B cell (primary cell): ENCODE results near the gene PARVB.

Experiments used
- EZH2 ChIP-seq: IDR thresholded peaks from 2 replicates; pipeline ENCODE4 v1.6.1; 2012; ENCODE audit warnings: borderline replicate concordance, low read depth, mild to moderate bottlenecking, moderate library complexity, low read length; ENCODE audit not compliant: insufficient read depth, poor library complexity, severe bottlenecking
- TF ChIP-seq, protein P1 (sequence below): fragments of 200-600 bp; IDR thresholded peaks from one replicate; pipeline ENCODE4 v1.8.0; 2022; ENCODE audit warnings: antibody characterized with exemption, mild to moderate bottlenecking

GRCh38 chr22:44092636-44093220, 68.6 kb downstream of the PARVB start:
- TF ChIP-seq, protein P1, sequence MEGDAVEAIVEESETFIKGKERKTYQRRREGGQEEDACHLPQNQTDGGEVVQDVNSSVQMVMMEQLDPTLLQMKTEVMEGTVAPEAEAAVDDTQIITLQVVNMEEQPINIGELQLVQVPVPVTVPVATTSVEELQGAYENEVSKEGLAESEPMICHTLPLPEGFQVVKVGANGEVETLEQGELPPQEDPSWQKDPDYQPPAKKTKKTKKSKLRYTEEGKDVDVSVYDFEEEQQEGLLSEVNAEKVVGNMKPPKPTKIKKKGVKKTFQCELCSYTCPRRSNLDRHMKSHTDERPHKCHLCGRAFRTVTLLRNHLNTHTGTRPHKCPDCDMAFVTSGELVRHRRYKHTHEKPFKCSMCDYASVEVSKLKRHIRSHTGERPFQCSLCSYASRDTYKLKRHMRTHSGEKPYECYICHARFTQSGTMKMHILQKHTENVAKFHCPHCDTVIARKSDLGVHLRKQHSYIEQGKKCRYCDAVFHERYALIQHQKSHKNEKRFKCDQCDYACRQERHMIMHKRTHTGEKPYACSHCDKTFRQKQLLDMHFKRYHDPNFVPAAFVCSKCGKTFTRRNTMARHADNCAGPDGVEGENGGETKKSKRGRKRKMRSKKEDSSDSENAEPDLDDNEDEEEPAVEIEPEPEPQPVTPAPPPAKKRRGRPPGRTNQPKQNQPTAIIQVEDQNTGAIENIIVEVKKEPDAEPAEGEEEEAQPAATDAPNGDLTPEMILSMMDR, result no peak
- TF ChIP-seq EZH2, result no peak
